ENCODE measurements around the gene EEIG1. TPM values are rescaled to one million over a fixed set of nuclear protein-coding genes. Genes with fewer than 3 reads are reported as not detected.

Gene EEIG1
- total RNA-seq, 1 experiment from 2014 or later, result 17.5 TPM

GRCh38 chr9:127936347-127936852, 44.4 kb downstream of the EEIG1 start:
- H3K27me3 Mint-ChIP-seq (ENCODE audit: insufficient read depth, unreplicated experiment), result no peaks in the 10 kb centered on the region
- peak overlapping the region; percentile 82 for H3K4me3 Mint-ChIP-seq (ENCODE audit: unreplicated experiment)
- ChIA-PET POLR2A (interaction anchor here (0.6 to 1.9 kb wide), 5 partner anchors 16 to 158 kb away, joined by 3 to 9 read pairs (median 4); partner anchors contain the start of genes EEIG1 and NAIF1), CTCF (interaction anchor here (0.7 to 10.2 kb wide), 4 partner anchors 16 to 181 kb away, joined by 3 to 172 read pairs (median 5); no protein-coding TSS in a partner anchor)
- no peak for DNase-seq (ENCODE audit: unreplicated experiment)
- peaks cover 26% of the 10 kb centered on the region for H3K4me1 Mint-ChIP-seq (ENCODE audit: insufficient read depth, unreplicated experiment)
- peaks cover 14% of the 10 kb centered on the region for H3K36me3 Mint-ChIP-seq (ENCODE audit: insufficient read depth, unreplicated experiment)
- no peak for TF ChIP-seq CTCF (IDR thresholded peaks at IDR 0.05; ENCODE audit: unreplicated experiment)
- intact Hi-C loops (cut with micrococcal nuclease), result no loop called here
- H3K27ac Mint-ChIP-seq (ENCODE audit: low read depth, unreplicated experiment), result peak overlapping the region; percentile 79
- BruUV-seq (replicated peaks), result no TSS peak
- no peaks in the 10 kb centered on the region for H3K9me3 Mint-ChIP-seq (ENCODE audit: unreplicated experiment)

- BruUV-seq (replicated peaks), result no TSS peak
Measured at GRCh38 chr9:127935765-127936221, 45.0 kb downstream of the EEIG1 start.

GRCh38 chr9:127934986-127935385, 45.8 kb downstream of the EEIG1 start:
- Mint-ChIP-seq H3K36me3 (ENCODE audit: insufficient read depth, unreplicated experiment) (peaks cover 14% of the 10 kb centered on the region), H3K4me3 (ENCODE audit: unreplicated experiment) (no peak overlapping the region), H3K4me1 (ENCODE audit: insufficient read depth, unreplicated experiment) (peaks cover 29% of the 10 kb centered on the region), H3K27ac (ENCODE audit: low read depth, unreplicated experiment) (peak overlapping the region; percentile 79), H3K27me3 (ENCODE audit: insufficient read depth, unreplicated experiment) (no peaks in the 10 kb centered on the region), H3K9me3 (ENCODE audit: unreplicated experiment) (no peaks in the 10 kb centered on the region)
- no peak for TF ChIP-seq CTCF (IDR thresholded peaks at IDR 0.05; ENCODE audit: unreplicated experiment)
- DNase-seq (ENCODE audit: unreplicated experiment), result no peak
- intact Hi-C loops (cut with micrococcal nuclease), result no loop called here
- ChIA-PET POLR2A (interaction anchor here (0.8 kb wide), 1 partner anchor 14 kb away, joined by 3 read pairs; no protein-coding TSS in a partner anchor), CTCF (interaction anchor here (0.8 kb wide), 1 partner anchor 101 kb away, joined by 3 read pairs; no protein-coding TSS in a partner anchor)
- no TSS peak for BruUV-seq (replicated peaks)

More at GRCh38 chr9:127935765-127936221, 45.0 kb downstream of the EEIG1 start:
- TF ChIP-seq CTCF (IDR thresholded peaks at IDR 0.05; ENCODE audit: unreplicated experiment), result no peak
- POLR2A ChIA-PET, result interaction anchor here (0.6 kb wide), 1 partner anchor 17 kb away, joined by 3 read pairs; no protein-coding TSS in a partner anchor
- H3K27me3 Mint-ChIP-seq (ENCODE audit: insufficient read depth, unreplicated experiment), result no peaks in the 10 kb centered on the region
- CTCF ChIA-PET, result interaction anchor here (1.9 kb wide), 1 partner anchor 15 kb away, joined by 5 read pairs; no protein-coding TSS in a partner anchor
- peak overlapping the region; percentile 82 for H3K4me3 Mint-ChIP-seq (ENCODE audit: unreplicated experiment)
- H3K27ac Mint-ChIP-seq (ENCODE audit: low read depth, unreplicated experiment), result peak overlapping the region; percentile 79
- intact Hi-C loops (cut with micrococcal nuclease), result no loop called here
- H3K36me3 Mint-ChIP-seq (ENCODE audit: insufficient read depth, unreplicated experiment), result peaks cover 14% of the 10 kb centered on the region
- no peak for DNase-seq (ENCODE audit: unreplicated experiment)
- H3K4me1 Mint-ChIP-seq (ENCODE audit: insufficient read depth, unreplicated experiment), result peaks cover 29% of the 10 kb centered on the region
- H3K9me3 Mint-ChIP-seq (ENCODE audit: unreplicated experiment), result no peaks in the 10 kb centered on the region

GRCh38 chr9:127934248-127934647, 46.5 kb downstream of the EEIG1 start:
- no TSS peak for BruUV-seq (replicated peaks)
- H3K27ac Mint-ChIP-seq (ENCODE audit: low read depth, unreplicated experiment), result no peak overlapping the region

More at GRCh38 chr9:127934248-127934647, 46.5 kb downstream of the EEIG1 start:
- H3K9me3 Mint-ChIP-seq (ENCODE audit: unreplicated experiment), result no peaks in the 10 kb centered on the region
- no peaks in the 10 kb centered on the region for H3K27me3 Mint-ChIP-seq (ENCODE audit: insufficient read depth, unreplicated experiment)
- DNase-seq (ENCODE audit: unreplicated experiment), result no peak
- intact Hi-C loops (cut with micrococcal nuclease), result no loop called here
- peaks cover 14% of the 10 kb centered on the region for H3K36me3 Mint-ChIP-seq (ENCODE audit: insufficient read depth, unreplicated experiment)
- H3K4me3 Mint-ChIP-seq (ENCODE audit: unreplicated experiment), result peak overlapping the region; percentile 31
- CTCF ChIA-PET, result interaction anchor here (0.6 to 1.3 kb wide), 4 partner anchors 10 to 153 kb away, joined by 3 to 4 read pairs (median 3); no protein-coding TSS in a partner anchor
- TF ChIP-seq CTCF (IDR thresholded peaks at IDR 0.05; ENCODE audit: unreplicated experiment), result no peak
- POLR2A ChIA-PET, result interaction anchor here (0.8 kb wide), 1 partner anchor 13 kb away, joined by 3 read pairs; no protein-coding TSS in a partner anchor
- H3K4me1 Mint-ChIP-seq (ENCODE audit: insufficient read depth, unreplicated experiment), result peaks cover 29% of the 10 kb centered on the region
